ENCODE measurements around the gene LZTS3.
"Not testable (repeated sequence)": the region's sequence is repeated elsewhere in the genome, so short reads cannot be mapped to it uniquely, and the experiment has no call there.

The LZTS3 gene

GRCh38 chr20:3134151-3134550 is 39.2 kb downstream of the LZTS3 start:
- peak; percentile 28 for DNase-seq (ENCODE audit: low spot score)

GRCh38 chr20:3133155-3133554 is 40.2 kb downstream of the LZTS3 start:
- DNase-seq (ENCODE audit: low spot score) = no peak

GRCh38 chr20:3130051-3130600 is 43.2 kb downstream of the LZTS3 start:
- no peak for DNase-seq (ENCODE audit: low spot score)

- DNase-seq (ENCODE audit: low spot score) = no peak
These were observed 44.3 kb downstream of the LZTS3 start for GRCh38 chr20:3129094-3129493.

- DNase-seq (ENCODE audit: low spot score) = no peak
These were observed 44.9 kb downstream of the LZTS3 start for GRCh38 chr20:3128275-3128984.

GRCh38 chr20:3126527-3126859 is 46.9 kb downstream of the LZTS3 start:
- DNase-seq (ENCODE audit: low spot score) = no peak

GRCh38 chr20:3125776-3126526 is 47.4 kb downstream of the LZTS3 start:
- not testable (repeated sequence) for DNase-seq (ENCODE audit: low spot score)

- DNase-seq (ENCODE audit: low spot score) = not testable (repeated sequence)
These were observed 48.4 kb downstream of the LZTS3 start for GRCh38 chr20:3124773-3125560.

- not testable (repeated sequence) for DNase-seq (ENCODE audit: low spot score)
These were observed 49.2 kb downstream of the LZTS3 start for GRCh38 chr20:3124163-3124562.

- no peak for DNase-seq (ENCODE audit: low spot score)
These were observed 49.8 kb downstream of the LZTS3 start for GRCh38 chr20:3123542-3123941.

- no peak for DNase-seq (ENCODE audit: low spot score)
These were observed 51.3 kb downstream of the LZTS3 start for GRCh38 chr20:3121955-3122610.

- no peak for DNase-seq (ENCODE audit: low spot score)
These were observed 52.0 kb downstream of the LZTS3 start for GRCh38 chr20:3121271-3121911.

GRCh38 chr20:3119044-3119443 is 54.3 kb downstream of the LZTS3 start:
- no peak for DNase-seq (ENCODE audit: low spot score)

GRCh38 chr20:3117839-3118379 is 55.4 kb downstream of the LZTS3 start:
- DNase-seq (ENCODE audit: low spot score) = peak; percentile 63

- no peak for DNase-seq (ENCODE audit: low spot score)
These were observed 57.0 kb downstream of the LZTS3 start for GRCh38 chr20:3116341-3116740.

GRCh38 chr20:3115190-3116107 is 57.9 kb downstream of the LZTS3 start:
- peak; percentile 90 for DNase-seq (ENCODE audit: low spot score)

All from hepatic stellate cell (primary cell).